Hematopoietic multipotent progenitor cell (in vitro differentiated cells): ENCODE results near the gene CDK14. TPM values are rescaled to one million over a fixed set of nuclear protein-coding genes. Genes with fewer than 3 reads are reported as not detected.

Experiments
- DNase-seq, 3 donors: peaks; one replicate each; pipeline ENCODE4 v3.0.0-alpha.2; 2011 to 2015; ENCODE audit warnings: low read depth in 2 of 3, low spot score in 2 of 3
- total RNA-seq: library from RNA; depleted of rRNA; stranded (reverse); fragments of >200 nt; gene quantifications from one replicate; pipeline ENCODE4 v1.2.3, GENCODE V29; 2012

CDK14 gene
- total RNA-seq, 1 donor, result 7.5 TPM

GRCh38 chr7:90677486-90678404 is 81.6 kb downstream of the CDK14 start:
- DNase-seq, result no peak

GRCh38 chr7:90678986-90679385 is 82.9 kb downstream of the CDK14 start:
- no peak for DNase-seq

GRCh38 chr7:90680484-90680883 is 84.4 kb downstream of the CDK14 start:
- DNase-seq, result no peak

- DNase-seq, result no peak
Observed at GRCh38 chr7:90681336-90682022, 85.4 kb downstream of the CDK14 start.

GRCh38 chr7:90686146-90686545 is 90.0 kb downstream of the CDK14 start:
- no peak for DNase-seq

- no peak for DNase-seq
Observed at GRCh38 chr7:90688810-90689209, 92.7 kb downstream of the CDK14 start.

- DNase-seq, result no peak
Observed at GRCh38 chr7:90689260-90689659, 93.1 kb downstream of the CDK14 start.

- no peak for DNase-seq
Observed at GRCh38 chr7:90690159-90690858, 94.2 kb downstream of the CDK14 start.

- no peak for DNase-seq
Observed at GRCh38 chr7:90692396-90692795, 96.3 kb downstream of the CDK14 start.

- DNase-seq, result no peak
Observed at GRCh38 chr7:90692947-90693346, 96.8 kb downstream of the CDK14 start.

GRCh38 chr7:90693939-90694338 is 97.8 kb downstream of the CDK14 start:
- DNase-seq, result no peak

- no peak for DNase-seq
Observed at GRCh38 chr7:90698616-90699015, 102.5 kb downstream of the CDK14 start.

GRCh38 chr7:90701021-90701420 is 104.9 kb downstream of the CDK14 start:
- DNase-seq, result peak in 1 of 3 donors; percentile 10

GRCh38 chr7:90701771-90702170 is 105.7 kb downstream of the CDK14 start:
- DNase-seq, result no peak

GRCh38 chr7:90705391-90706071 is 109.4 kb downstream of the CDK14 start:
- DNase-seq, result no peak

GRCh38 chr7:90706072-90706716 is 110.1 kb downstream of the CDK14 start:
- peak in 1 of 3 donors; percentile 40 for DNase-seq

GRCh38 chr7:90708841-90709317 is 112.8 kb downstream of the CDK14 start:
- peak in 2 of 3 donors; percentile 33 to 66 for DNase-seq

GRCh38 chr7:90709501-90710465 is 113.7 kb downstream of the CDK14 start:
- no peak for DNase-seq

- DNase-seq, result no peak
Observed at GRCh38 chr7:90710466-90710850, 114.3 kb downstream of the CDK14 start.
